COLO829 (cell line): Measurements from ENCODE around the gene HCFC1R1.
"Not testable (repeated sequence)": the region's sequence is repeated elsewhere in the genome, so short reads cannot be mapped to it uniquely, and the experiment has no call there.

Experiments
- DNase-seq: peaks from one replicate; pipeline ENCODE4 v3.0.0; 2012; ENCODE audit warnings: low spot score

The HCFC1R1 gene

DNA sequence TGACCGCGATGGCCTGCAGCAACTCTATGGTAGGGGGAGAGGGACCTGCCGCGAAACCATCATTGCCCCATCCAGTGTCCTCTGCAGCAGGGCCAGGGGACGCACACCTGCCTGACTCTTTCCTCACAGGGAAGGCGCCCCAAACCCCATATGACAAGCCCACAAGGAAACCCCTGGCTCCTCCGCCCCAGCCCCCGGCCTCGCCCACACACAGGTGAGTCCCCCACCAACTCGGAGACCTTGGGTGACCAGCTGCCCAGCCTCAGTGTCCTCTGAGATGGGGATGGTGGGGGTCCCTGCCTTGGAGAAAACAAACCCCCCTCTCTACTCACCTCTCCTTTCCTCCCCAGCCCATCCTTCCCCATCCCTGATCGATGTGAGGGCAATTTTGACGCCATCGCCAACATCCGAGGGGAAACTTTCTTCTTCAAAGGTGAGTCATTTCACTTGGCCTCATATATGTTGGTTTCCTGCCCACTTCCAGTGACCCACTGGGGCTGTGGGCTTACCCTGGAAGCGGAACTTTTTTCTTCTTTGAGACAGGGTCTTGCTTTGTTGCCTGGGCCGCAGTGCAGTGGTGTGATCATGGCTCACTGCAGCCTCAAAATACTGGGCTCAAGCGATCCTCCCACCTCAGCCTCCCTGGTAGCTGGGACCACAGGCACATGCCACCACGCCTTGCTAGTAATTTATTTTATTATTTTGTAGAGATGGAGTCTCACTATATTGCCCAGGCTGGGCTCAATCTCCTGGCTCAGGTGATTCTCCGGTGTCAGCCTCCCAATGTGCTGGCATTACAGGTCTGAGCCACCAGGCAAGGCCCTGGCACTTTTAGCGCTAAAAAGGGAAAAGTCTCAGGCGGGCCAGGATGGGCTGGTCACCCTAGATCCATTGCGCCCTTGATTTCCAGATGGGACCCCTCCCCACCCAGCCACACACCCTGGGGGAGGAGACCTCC, 33.7 kb upstream of the HCFC1R1 start:
- DNase-seq = no peak

GRCh38 chr16:3056336-3057180, 32.8 kb upstream of the HCFC1R1 start:
- no peak for DNase-seq

DNA sequence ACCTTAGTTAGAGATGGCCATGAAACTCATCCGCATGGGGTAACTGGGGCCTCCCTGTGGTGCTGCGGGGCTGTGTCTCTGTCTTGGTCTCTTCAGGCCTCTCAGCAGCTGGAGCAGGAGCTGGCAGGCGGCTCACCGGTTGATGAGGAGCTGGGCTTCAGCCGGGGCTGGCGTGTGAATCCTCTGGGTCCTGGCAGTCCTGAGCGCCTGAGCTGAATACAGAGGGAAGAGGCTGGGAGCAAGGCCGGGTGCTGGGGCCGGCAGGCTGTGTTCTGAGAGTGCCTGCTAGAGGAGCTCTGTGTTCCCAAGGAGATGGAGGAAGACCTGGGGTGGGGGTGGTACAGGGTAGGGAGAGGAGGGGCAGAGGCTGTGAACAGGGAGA, 32.0 kb upstream of the HCFC1R1 start:
- DNase-seq = not testable (repeated sequence)

GRCh38 chr16:3054965-3055733, 31.4 kb upstream of the HCFC1R1 start:
- DNase-seq = no peak

- not testable (repeated sequence) for DNase-seq
These were observed 29.6 kb upstream of the HCFC1R1 start for GRCh38 chr16:3053330-3053710.

DNA sequence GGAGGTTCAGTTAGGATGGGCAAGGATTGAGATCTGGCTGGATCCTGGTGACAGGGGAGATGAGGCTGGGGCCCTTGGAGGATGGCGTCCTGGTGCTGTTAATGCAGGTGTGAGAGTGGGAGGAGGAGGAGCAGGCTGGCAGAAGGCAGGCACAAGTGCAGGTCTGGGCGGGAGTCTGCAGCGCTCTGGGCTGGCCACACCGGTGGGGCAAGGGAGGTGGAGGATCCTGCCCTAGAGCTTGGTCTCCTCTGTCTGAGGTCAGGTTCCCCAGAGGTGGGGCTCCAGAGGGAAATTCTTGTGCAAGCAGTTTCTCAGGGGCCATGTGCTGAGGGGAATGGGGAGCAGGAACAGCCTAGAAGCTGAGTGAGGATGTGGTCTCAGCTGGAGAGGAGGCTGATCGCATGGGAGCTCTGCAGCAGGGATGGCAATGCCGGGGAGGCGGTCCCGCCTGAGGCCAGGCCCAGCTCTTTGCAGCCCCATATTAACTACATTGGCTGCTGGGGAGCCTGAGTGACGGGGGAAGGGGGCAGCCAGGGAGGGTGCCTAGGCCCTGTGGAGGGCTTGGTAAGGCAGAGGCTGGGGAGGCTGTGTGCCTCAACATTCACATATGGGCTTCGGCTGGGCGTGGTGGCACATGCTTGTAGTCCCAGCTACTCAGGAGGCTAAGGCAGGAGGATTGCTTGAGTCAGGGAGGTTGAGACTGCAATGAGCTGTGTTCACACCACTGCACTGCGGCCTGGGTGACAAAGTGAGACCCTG, 29.0 kb upstream of the HCFC1R1 start:
- not testable (repeated sequence) for DNase-seq

GRCh38 chr16:3051494-3051893, 27.8 kb upstream of the HCFC1R1 start:
- DNase-seq = no peak

- no peak for DNase-seq
These were observed 27.3 kb upstream of the HCFC1R1 start for GRCh38 chr16:3051009-3051408.

GRCh38 chr16:3050487-3050886, 26.7 kb upstream of the HCFC1R1 start:
- DNase-seq = no peak

DNA sequence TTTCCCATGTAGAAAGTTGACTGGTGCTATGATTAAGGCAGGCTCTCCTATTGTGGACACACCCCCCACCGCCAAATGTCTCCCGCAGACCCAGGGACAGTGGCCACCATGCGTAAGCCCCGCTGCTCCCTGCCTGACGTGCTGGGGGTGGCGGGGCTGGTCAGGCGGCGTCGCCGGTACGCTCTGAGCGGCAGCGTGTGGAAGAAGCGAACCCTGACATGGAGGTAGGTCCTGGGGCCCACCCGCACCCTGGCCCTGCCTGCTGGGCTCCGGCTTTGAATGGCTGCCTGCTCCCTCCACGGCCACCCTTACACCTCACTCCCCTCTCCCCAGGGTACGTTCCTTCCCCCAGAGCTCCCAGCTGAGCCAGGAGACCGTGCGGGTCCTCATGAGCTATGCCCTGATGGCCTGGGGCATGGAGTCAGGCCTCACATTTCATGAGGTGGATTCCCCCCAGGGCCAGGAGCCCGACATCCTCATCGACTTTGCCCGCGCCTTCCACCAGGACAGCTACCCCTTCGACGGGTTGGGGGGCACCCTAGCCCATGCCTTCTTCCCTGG, 26.3 kb upstream of the HCFC1R1 start:
- DNase-seq = no peak

DNA sequence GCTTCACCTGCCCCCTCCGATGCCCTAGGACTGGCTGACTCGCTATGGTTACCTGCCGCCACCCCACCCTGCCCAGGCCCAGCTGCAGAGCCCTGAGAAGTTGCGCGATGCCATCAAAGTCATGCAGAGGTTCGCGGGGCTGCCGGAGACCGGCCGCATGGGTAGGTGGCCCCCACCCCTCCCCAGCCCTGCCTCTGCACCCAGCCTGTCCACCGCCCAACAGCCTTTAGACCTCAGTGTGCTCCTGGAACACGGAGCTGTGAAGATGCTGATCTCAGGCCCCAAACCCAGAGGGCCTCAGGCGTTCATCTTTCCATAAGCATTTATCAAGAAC, 23.6 kb upstream of the HCFC1R1 start:
- DNase-seq = no peak

- DNase-seq = no peak
These were observed 23.1 kb upstream of the HCFC1R1 start for GRCh38 chr16:3046641-3047386.

DNA sequence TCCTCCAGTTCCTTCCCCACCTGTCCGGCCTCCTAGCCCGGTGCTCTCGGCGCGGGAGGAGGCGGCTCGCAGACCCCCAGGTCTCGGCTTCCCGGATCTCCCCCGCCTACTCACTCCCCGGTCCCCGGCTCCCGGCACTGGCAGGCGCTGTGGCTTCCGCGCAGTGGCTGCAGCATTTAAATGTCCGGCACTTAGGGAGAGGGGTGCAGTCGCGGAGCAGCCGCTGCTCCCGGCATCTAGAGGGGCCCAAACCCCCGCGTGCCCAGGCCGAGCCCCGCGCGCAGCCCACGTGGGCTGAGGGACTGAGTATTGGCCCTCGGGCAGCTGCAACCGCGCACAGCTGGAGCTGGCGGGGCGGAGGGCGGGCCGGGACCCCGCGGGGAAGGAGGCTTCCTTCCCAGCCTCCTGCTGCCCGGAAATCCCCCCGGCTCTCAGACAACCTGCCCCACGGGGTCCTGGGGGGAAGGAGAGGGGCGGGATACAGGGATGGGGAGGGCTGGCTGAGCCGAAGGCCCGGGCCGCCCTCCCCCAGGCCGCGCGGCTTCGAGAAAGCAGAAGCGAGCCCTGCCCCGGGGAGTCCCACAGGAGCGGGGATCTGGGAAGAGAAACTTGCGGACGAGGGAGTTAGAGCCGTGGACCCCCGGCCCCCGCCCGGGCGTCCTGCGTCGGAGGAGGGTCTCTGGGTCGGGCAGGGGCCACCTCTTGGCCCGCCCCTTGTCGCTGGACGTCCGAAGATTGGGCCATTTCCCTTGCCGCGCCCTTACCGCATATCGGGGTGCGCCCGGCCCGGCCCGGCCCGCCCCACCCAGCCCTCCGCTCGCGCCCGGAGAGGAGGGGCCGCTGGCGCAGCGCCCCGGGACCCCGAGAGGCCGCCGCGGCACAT, 22.3 kb upstream of the HCFC1R1 start, which contains the start of gene MMP25:
MMP25 (plus strand) TSS at position 804 of the 883 bp plus-strand sequence. CDS start 357 bp downstream, outside the sequence.
- no peak for DNase-seq

DNA sequence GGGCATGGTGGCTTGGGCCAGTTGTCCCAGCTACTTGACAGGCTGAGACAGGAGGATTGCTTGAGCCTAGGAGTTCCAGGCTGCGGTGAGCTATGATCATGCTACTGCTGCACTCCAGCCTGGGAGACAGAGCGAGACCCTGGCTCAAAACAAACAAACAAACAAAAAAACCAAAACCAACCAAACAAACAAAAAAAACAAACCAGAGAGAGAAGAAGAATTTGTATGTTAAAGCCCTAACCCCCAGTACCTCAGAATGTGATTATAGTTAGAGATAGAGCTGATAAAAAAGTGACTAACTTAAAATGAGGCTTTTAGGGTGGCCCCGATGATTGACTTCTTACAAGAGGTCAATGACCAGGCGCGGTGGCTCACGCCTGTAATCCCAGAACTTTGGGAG, 21.0 kb upstream of the HCFC1R1 start:
- DNase-seq = no peak

DNA sequence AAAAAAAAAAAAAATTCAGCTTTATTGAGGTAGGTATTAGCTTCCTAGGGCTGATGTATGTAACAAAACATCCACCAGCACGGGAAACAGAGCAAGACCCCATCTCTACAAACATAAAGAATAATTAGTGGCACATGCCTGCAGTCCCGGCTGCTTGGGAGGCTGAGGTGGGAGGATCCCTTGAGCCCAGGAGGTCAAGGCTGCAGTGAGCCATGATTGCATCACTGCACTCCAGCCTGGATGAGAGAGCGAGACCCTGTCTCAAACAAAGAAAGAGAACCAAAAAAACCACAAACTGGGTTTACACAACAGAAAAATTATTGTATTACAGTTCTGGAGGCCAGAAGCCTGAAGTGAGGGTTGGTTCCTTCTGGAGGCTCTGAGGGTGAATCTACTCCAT, 18.6 kb upstream of the HCFC1R1 start:
- no peak for DNase-seq

DNA sequence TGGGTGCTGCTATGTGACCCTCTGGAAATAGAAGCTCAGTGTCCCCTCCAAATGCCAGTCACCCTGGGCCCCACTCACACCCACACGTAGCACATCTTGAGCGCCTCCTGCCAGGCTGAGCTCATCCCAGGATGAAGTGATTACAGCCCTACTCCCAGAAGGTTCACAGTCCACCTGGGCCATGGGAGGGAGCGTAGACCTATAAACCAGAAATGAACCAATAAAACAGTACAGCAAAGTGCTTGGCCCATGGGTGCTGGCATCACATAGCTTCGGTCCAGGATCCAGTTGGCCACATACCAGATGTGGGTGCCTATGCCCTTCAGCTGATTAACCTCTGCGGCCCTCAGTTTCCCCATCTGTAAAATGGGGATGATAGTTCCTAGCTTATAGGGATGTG, 15.2 kb upstream of the HCFC1R1 start:
- no peak for DNase-seq

- DNase-seq = no peak
These were observed 14.5 kb upstream of the HCFC1R1 start for GRCh38 chr16:3038256-3038655.

GRCh38 chr16:3036726-3037315, 13.1 kb upstream of the HCFC1R1 start, which contains the start of gene BICDL2:
Gene BICDL2, minus strand, starts transcription at chr16:3036944. Its CDS starts 1,448 bp downstream, at chr16:3035496.
- DNase-seq = no peak
